MCF 10A (cell line): ENCODE results near the gene OLIG2. TPM values are rescaled to one million over a fixed set of nuclear protein-coding genes. Genes with fewer than 3 reads are reported as not detected.

Experiments
- BruUV-seq: library from RNA; stranded (reverse); fragments of 400-500 nt; replicated peaks from 2 replicates; lab custom pipeline; 2021; lab: Mats Ljungman, UMichigan
- CTCF ChIA-PET: fragments of 300-600 bp; sonication (Branson Sonifier 250); formaldehyde crosslinking; extraction: SDS; loops from one replicate; lab custom pipeline; 2021; ENCODE audit warnings: antibody characterized with exemption, inconsistent platforms; lab: Yijun Ruan, JAX
- POLR2A ChIA-PET: fragments of 300-600, 350-650 bp; sonication (Branson Sonifier 250); formaldehyde crosslinking; extraction: SDS; loops from one replicate; lab custom pipeline; 2020; ENCODE audit warnings: antibody characterized with exemption, inconsistent platforms; lab: Yijun Ruan, JAX
- DNase-seq: peaks from one replicate; pipeline ENCODE4 v3.0.0-alpha.2; 2018; ENCODE audit not compliant: unreplicated experiment
- H3K27ac Mint-ChIP-seq: one replicate; pipeline ENCODE4 v1.8.0; 2022; ENCODE audit warnings: mild to moderate bottlenecking, low read depth, mixed read lengths; ENCODE audit not compliant: unreplicated experiment
- H3K27me3 Mint-ChIP-seq: one replicate; pipeline ENCODE4 v1.8.0; 2022; ENCODE audit warnings: mixed read lengths; ENCODE audit not compliant: insufficient read depth, unreplicated experiment
- H3K36me3 Mint-ChIP-seq: one replicate; pipeline ENCODE4 v1.8.0; 2022; ENCODE audit warnings: mild to moderate bottlenecking, moderate library complexity, mixed read lengths; ENCODE audit not compliant: insufficient read depth, unreplicated experiment
- H3K4me1 Mint-ChIP-seq: one replicate; pipeline ENCODE4 v1.8.0; 2022; ENCODE audit warnings: mixed read lengths; ENCODE audit not compliant: insufficient read depth, unreplicated experiment
- H3K4me3 Mint-ChIP-seq: one replicate; pipeline ENCODE4 v1.8.0; 2022; ENCODE audit warnings: mild to moderate bottlenecking, moderate library complexity, mixed read lengths; ENCODE audit not compliant: unreplicated experiment
- H3K9me3 Mint-ChIP-seq: one replicate; pipeline ENCODE4 v1.8.0; 2022; ENCODE audit warnings: mixed read lengths; ENCODE audit not compliant: unreplicated experiment
- CTCF ChIP-seq: fragments of 200-600 bp; IDR thresholded peaks from one replicate; pipeline ENCODE4 v1.8.0; 2022; ENCODE audit warnings: antibody characterized with exemption, mild to moderate bottlenecking; ENCODE audit not compliant: unreplicated experiment
- intact Hi-C: fragments of 100-400 bp; cut with micrococcal nuclease; formaldehyde crosslinking; loops from 2 replicates; pipeline ENCODE4 v1.14.1; 2022
- total RNA-seq: library from RNA; stranded (reverse); gene quantifications from 2 replicates; pipeline ENCODE4 v1.2.3, GENCODE V29; 2022

The OLIG2 gene
- total RNA-seq, 1 experiment from 2014 or later = not detected

DNA sequence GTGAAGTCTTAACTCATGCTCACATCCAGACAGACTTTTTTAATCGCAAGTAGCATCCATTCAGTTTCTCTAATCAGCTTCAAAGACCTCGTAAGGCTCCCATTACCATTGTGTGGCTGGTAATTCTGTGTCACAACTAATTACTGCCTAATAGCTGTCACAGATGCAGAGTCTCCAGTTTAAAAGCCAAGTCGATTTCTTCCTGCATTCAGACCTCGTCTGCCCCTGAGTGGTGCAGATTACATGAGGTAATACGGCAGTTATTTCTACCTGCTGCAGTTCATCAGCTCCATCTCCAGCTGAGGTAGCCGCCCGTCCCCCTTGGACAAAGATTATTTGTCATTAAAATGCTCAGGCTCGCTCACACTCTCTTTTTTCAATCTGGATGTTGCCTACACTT, 34.4 kb upstream of the OLIG2 start:
- CTCF ChIA-PET = interaction anchor here (1.2 to 7.2 kb wide), 5 partner anchors 18 to 205 kb away, joined by 3 to 119 read pairs (median 4); no protein-coding TSS in a partner anchor
- intact Hi-C loops = loop anchor here (5.0 to 10.0 kb wide), 2 partner anchors 49 to 453 kb away; no protein-coding TSS in a partner anchor
- TF ChIP-seq CTCF = no peak
- H3K36me3 Mint-ChIP-seq = no peaks in the 10 kb centered on the region
- no peaks in the 10 kb centered on the region for H3K9me3 Mint-ChIP-seq
- no peak for DNase-seq
- H3K4me3 Mint-ChIP-seq = no peak overlapping the region
- no TSS peak for BruUV-seq
- no peak overlapping the region for H3K27ac Mint-ChIP-seq
- H3K4me1 Mint-ChIP-seq = peaks cover 7% of the 10 kb centered on the region
- POLR2A ChIA-PET = no interaction called here
- H3K27me3 Mint-ChIP-seq = peaks cover 46% of the 10 kb centered on the region

GRCh38 chr21:32993894-32994293, 31.8 kb upstream of the OLIG2 start:
- no peak for TF ChIP-seq CTCF
- no peak for DNase-seq
- H3K9me3 Mint-ChIP-seq = no peaks in the 10 kb centered on the region
- intact Hi-C loops = loop anchor here (1.0 to 10.0 kb wide), 5 partner anchors 23 to 451 kb away; no protein-coding TSS in a partner anchor
- peaks cover 60% of the 10 kb centered on the region for H3K27me3 Mint-ChIP-seq
- H3K36me3 Mint-ChIP-seq = no peaks in the 10 kb centered on the region
- peaks cover 7% of the 10 kb centered on the region for H3K4me1 Mint-ChIP-seq
- H3K4me3 Mint-ChIP-seq = no peak overlapping the region
- no TSS peak for BruUV-seq
- POLR2A ChIA-PET = interaction anchor here (0.6 to 1.4 kb wide), 4 partner anchors 134 to 203 kb away, joined by 3 to 6 read pairs (median 4); no protein-coding TSS in a partner anchor
- CTCF ChIA-PET = interaction anchor here (0.5 to 7.2 kb wide), 48 partner anchors 8 to 453 kb away, joined by 3 to 119 read pairs (median 4); no protein-coding TSS in a partner anchor
- no peak overlapping the region for H3K27ac Mint-ChIP-seq

DNA sequence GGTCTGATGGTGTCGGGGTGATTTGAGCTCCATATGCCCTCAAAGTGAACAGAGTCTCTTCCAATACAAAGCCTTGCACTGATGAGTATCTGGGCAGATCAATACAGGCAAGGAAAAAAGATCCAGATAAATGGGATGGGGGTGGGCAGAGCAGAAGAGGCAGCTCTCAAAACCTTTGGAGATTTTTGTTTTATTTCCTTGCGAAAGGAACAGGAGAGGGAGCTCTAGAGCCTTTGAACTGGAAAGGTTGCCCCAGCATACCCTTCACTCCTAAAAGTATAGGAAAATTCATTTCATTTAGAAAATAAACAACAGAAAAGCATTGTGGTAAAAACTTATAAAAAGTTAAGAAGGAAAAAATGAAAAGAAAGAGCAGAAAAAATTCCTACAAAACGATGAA, 31.4 kb upstream of the OLIG2 start:
- Mint-ChIP-seq H3K4me3 (no peak overlapping the region), H3K9me3 (no peaks in the 10 kb centered on the region), H3K4me1 (peaks cover 7% of the 10 kb centered on the region), H3K27me3 (peaks cover 64% of the 10 kb centered on the region), H3K27ac (no peak overlapping the region), H3K36me3 (no peaks in the 10 kb centered on the region)
- BruUV-seq = no TSS peak
- peak; percentile 56 for TF ChIP-seq CTCF
- CTCF ChIA-PET = interaction anchor here (0.6 to 7.2 kb wide), 50 partner anchors 8 to 450 kb away, joined by 3 to 119 read pairs (median 4); no protein-coding TSS in a partner anchor
- peak; percentile 40 for DNase-seq
- POLR2A ChIA-PET = interaction anchor here (0.6 to 1.4 kb wide), 4 partner anchors 133 to 203 kb away, joined by 3 to 6 read pairs (median 4); no protein-coding TSS in a partner anchor
- intact Hi-C loops = loop anchor here (1.0 to 10.0 kb wide), 5 partner anchors 22 to 450 kb away; no protein-coding TSS in a partner anchor

- Mint-ChIP-seq H3K27ac (peak overlapping the region; percentile 35), H3K4me3 (no peak overlapping the region)
- BruUV-seq = no TSS peak
Measured at GRCh38 chr21:33007747-33008146, 18.0 kb upstream of the OLIG2 start.

More at GRCh38 chr21:33007747-33008146, 18.0 kb upstream of the OLIG2 start:
- Mint-ChIP-seq H3K9me3 (no peaks in the 10 kb centered on the region), H3K4me1 (peaks cover 26% of the 10 kb centered on the region), H3K27me3 (peaks cover 6% of the 10 kb centered on the region), H3K36me3 (no peaks in the 10 kb centered on the region)
- CTCF ChIA-PET = interaction anchor here (0.9 kb wide), 1 partner anchor 12 kb away, joined by 3 read pairs; no protein-coding TSS in a partner anchor
- intact Hi-C loops = no loop called here
- peak; percentile 84 for DNase-seq
- POLR2A ChIA-PET = interaction anchor here (0.8 kb wide), 1 partner anchor 235 kb away, joined by 3 read pairs; no protein-coding TSS in a partner anchor
- no peak for TF ChIP-seq CTCF
